DLD1 (cell line): ENCODE data around the gene CCR5AS.

Experiments used
- in situ Hi-C: cut with HindIII; loops from 2 replicates; pipeline ENCODE4 v1.10.0; 2017; ENCODE audit warnings: low sequenced_read_pairs

Gene CCR5AS

DNA sequence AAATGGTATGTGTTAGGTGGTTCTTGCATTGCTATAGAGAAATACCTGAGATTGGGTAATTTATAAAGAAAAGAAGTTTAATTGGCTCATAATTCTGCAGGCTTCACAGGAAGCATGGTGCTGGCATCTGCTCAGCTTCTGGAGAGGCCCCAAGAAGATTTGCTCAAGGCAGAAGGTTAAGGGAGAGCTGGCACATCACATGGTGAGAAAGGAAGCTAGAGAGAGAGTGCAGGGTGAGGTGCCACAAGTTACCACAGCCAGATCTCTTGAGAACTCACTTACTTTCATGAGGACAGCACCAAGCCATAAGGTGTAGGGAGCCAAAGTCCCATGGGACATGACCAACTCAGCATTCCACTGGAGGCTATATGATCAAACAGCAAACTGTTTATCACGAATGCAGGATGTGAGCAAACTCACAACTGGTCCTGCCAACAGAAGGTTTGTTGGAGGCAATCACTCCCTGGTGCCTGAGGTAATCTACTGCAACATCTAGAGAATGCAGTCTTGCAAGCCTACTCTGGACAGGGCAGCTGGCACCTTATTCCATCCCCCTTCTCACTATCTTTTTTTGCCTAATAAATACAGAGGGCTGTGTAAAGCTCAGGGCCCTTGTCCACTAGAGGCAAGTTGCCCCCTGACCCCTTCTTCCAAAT lies 81.1 kb downstream of the CCR5AS start:
- in situ Hi-C loops, result no loop called here

DNA sequence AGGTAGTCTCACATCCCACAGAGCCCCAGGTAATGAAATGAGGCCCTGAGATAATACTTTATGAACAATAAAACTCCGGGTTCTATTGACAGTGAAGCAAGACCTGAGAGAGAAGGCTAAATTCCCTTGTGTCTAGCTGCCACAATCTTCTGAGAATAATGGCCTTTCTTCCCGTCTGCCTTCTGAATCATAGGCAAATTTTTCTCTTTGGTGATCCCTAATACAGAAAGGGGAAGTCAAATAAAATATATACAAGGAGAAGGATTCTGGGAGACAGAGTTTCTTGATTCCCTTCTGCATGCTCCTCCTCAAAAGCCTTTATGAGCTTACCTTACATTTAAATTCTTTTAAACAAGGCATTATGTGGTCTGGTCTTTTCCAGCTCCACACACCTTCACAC lies 82.8 kb downstream of the CCR5AS start:
- in situ Hi-C loops, result no loop called here

DNA sequence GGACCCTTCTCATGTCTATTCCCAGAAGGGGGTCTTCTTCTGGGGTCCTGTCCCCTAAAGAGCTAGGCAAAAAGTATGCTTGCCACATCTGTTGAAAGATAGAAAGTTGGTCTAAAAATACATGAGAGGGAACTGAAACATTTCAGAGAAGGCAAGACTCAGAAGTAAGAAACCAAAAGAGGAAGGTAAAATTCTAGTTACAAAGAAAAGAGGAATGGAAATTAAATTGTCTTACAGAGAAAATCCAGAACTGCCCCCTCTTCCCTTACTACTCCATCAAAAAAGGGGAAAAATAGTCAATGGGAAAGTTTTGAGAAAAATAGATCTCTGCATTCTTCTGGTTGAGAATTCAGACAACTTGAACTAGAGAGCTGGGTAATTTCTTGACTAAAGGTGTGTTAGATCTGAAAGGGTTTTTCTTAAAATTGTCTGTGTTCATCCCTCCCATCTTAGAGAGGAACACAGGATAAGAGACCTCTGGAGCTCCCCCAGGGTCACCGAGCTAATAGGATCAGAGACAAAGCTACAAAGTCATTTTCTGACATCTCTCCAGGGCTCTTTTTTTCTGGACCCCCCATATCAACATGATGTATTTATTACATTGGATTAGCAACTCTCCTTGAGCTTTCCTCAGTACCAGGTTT lies 85.3 kb downstream of the CCR5AS start:
- in situ Hi-C loops, result no loop called here

DNA sequence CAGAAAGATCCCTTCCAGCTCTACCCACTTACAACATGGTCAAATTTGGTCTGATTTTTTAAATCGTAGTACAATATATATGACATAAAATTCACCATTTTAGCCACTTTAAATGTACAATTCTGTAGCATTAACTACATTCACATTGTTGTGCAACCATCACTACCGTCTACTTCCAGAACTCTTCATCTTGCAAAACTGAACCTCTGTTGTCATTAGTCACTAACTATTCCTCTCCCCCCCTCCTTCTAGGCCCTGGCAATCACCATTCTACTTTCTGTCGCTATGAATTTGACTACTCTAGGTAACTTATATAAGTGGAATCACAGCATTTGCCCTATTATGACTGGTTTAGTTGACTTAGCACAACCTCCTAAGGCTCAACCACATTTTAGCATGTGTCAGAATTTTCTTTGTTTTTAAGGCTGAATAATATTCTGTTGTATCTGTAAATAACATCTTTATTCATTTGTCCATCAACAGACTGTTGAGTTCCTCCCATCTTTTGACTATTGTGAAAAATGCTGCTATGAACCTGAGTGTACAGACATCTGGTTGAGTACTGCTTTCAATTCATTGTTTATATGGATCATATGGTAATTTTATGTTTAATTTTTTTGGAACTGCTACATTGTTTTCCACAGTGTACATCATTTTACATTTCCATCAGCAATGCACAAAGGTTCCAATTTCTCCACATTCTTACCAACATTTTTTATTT lies 88.5 kb downstream of the CCR5AS start:
- in situ Hi-C loops, result no loop called here

DNA sequence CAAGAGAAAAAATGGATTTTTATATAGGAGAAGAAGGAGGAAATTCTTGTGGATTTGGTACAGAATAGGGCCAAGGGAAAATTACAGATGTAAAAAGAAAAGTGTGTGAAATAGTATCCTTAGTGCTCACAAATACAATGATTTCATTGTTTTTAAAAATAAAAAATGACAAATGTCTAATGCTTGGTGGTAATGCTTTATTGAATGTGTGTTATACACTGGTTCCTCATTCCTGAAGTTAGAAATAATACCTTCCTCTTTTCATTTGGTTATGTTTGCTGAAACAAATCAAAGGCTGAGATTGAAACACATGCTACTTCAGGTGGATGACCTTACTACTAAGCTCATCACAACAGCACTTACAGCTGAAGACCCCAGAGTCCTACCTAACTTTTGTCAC lies 90.7 kb downstream of the CCR5AS start:
- in situ Hi-C loops, result no loop called here

DNA sequence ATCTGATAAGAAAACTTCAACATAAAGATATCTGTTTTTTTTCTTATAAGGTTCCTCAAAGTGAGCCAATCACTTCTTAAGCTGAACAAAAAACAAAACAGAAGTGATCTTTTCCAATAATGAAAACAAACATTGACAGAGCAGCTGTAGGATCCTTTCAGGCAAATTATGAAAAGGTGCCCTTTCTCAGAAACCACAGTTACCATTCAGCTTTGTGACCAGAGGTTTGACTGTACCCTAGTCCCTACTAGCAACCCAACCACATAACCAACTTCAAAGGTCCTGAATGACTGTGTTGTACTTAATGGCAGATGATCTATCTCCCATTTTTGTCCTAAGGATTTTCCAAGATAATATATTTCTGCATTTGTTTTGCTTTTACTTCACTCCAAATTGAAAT lies 92.3 kb downstream of the CCR5AS start:
- in situ Hi-C loops, result no loop called here
